ENCODE results near the gene PCDHGB2.
"Not testable (repeated sequence)": the region's sequence is repeated elsewhere in the genome, so short reads cannot be mapped to it uniquely, and the experiment has no call there.

PCDHGB2 gene

DNA sequence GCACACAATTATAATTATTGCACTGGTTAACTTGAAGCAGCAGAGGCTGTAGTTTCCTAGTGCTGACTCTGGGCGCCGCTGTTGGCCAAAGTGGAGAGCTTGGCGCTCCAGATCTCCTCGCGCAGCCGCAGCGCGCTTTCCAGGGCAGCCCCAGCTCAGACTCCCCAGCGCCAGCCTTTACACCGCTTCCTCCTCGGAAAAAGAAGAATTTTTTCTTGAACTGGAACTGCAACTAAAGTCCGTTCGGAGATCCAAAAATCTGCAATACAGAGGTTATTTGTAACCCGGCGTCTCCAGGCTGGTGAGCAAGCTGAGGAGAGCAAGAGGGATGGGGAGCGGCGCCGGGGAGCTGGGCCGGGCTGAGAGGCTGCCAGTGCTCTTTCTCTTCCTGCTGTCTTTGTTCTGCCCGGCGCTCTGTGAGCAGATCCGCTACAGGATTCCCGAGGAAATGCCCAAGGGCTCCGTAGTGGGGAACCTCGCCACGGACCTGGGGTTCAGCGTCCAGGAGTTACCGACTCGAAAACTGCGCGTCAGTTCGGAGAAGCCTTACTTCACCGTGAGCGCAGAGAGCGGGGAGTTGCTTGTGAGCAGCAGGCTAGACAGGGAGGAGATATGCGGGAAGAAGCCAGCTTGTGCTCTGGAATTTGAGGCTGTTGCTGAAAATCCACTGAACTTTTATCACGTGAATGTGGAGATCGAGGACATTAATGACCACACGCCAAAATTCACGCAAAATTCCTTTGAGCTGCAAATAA, 27.9 kb downstream of the PCDHGB2 start, which contains the start of gene PCDHGB4:
PCDHGB4 (plus strand) TSS at position 142 of the 755 bp plus-strand sequence; CDS start at position 329, 187 bp downstream.
- DNase-seq: not testable (repeated sequence)

DNA sequence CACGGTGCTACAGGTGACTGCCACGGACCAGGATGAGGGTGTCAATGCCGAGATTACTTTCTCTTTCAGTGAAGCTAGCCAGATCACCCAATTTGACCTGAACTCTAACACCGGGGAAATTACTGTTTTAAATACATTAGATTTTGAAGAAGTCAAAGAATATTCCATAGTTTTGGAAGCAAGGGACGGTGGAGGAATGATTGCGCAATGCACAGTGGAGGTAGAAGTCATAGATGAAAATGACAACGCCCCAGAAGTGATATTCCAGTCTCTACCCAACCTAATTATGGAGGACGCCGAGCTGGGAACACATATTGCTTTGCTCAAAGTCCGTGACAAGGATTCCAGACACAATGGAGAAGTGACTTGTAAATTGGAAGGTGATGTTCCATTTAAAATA, 28.9 kb downstream of the PCDHGB2 start:
- no peak for DNase-seq

DNA sequence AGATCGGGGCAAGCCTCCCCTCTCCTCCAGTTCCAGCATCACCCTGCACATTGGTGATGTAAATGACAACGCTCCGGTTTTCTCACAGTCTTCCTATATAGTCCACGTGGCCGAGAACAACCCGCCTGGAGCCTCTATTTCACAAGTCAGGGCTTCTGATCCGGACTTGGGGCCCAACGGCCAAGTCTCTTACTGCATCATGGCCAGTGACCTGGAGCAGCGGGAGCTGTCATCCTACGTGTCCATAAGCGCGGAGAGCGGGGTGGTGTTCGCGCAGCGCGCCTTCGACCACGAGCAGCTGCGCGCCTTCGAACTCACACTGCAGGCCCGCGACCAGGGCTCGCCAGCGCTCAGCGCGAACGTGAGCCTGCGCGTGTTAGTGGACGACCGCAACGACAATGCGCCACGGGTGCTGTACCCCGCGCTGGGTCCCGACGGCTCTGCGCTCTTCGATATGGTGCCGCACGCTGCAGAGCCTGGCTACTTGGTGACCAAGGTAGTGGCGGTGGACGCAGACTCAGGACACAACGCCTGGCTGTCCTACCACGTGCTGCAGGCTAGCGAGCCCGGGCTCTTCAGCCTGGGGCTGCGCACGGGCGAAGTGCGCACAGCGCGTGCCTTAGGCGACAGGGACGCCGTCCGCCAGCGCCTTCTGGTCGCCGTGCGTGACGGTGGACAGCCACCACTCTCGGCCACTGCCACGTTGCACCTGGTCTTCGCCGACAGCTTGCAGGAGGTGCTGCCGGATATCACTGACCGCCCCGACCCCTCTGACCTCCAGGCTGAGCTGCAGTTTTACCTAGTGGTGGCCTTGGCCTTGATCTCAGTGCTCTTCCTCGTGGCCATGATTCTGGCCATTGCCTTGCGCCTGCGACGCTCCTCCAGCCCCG, 29.6 kb downstream of the PCDHGB2 start:
- DNase-seq: no peak

DNA sequence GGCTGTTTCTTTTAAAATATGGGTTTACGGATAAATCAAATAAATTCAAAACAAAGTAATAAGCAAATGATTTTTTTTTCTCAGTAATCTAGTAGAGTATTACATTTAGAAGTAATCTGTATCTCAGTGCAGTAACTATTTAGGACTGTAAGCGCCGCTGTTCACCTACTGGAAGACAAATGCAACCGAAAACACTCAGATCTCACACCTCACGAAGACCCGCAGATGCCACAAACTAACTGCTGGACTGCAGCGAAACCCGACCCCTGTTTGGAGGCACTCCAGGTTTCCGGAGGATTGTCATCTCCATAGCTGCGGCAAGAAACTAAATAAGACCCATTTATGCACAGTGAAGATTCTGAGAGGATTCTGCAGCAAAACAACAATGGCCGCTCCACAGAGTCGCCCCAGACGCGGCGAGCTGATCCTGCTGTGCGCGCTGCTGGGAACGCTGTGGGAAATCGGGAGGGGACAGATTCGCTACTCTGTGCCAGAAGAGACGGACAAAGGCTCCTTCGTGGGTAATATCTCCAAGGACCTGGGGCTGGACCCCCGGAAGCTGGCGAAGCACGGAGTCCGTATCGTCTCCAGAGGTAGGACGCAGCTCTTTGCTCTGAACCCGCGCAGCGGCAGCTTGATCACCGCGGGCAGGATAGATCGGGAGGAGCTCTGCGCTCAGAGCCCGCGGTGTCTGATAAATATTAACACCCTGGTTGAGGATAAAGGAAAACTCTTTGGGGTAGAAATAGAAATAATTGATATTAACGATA, 32.8 kb downstream of the PCDHGB2 start, which contains the start of gene PCDHGA8:
PCDHGA8 (plus strand) TSS at position 205 of the 770 bp plus-strand sequence; CDS start at position 386, 181 bp downstream.
- DNase-seq: no peak

DNA sequence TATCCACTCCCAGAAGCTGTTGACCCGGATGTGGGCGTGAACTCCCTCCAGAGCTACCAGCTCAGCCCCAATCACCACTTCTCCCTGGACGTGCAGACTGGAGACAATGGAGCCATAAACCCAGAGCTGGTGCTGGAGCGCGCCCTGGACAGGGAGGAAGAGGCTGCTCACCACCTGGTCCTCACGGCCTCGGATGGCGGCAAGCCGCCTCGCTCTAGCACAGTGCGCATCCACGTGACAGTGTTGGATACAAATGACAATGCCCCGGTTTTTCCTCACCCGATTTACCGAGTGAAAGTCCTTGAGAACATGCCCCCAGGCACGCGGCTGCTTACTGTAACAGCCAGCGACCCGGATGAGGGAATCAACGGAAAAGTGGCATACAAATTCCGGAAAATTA, 33.5 kb downstream of the PCDHGB2 start:
- DNase-seq: no peak

DNA sequence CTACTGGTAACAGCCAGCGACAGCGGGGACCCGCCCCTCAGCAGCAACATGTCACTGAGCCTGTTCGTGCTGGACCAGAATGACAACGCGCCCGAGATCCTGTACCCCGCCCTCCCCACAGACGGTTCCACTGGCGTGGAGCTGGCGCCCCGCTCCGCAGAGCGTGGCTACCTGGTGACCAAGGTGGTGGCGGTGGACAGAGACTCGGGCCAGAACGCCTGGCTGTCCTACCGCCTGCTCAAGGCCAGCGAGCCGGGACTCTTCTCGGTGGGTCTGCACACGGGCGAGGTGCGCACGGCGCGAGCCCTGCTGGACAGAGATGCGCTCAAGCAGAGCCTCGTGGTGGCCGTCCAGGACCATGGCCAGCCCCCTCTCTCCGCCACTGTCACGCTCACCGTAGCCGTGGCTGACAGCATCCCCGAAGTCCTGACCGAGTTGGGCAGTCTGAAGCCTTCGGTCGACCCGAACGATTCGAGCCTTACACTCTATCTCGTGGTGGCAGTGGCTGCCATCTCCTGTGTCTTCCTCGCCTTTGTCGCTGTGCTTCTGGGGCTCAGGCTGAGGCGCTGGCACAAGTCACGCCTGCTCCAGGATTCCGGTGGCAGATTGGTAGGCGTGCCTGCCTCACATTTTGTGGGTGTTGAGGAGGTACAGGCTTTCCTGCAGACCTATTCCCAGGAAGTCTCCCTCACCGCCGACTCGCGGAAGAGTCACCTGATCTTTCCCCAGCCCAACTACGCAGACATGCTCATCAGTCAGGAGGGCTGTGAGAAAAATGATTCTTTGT, 34.8 kb downstream of the PCDHGB2 start:
- not testable (repeated sequence) for DNase-seq

DNA sequence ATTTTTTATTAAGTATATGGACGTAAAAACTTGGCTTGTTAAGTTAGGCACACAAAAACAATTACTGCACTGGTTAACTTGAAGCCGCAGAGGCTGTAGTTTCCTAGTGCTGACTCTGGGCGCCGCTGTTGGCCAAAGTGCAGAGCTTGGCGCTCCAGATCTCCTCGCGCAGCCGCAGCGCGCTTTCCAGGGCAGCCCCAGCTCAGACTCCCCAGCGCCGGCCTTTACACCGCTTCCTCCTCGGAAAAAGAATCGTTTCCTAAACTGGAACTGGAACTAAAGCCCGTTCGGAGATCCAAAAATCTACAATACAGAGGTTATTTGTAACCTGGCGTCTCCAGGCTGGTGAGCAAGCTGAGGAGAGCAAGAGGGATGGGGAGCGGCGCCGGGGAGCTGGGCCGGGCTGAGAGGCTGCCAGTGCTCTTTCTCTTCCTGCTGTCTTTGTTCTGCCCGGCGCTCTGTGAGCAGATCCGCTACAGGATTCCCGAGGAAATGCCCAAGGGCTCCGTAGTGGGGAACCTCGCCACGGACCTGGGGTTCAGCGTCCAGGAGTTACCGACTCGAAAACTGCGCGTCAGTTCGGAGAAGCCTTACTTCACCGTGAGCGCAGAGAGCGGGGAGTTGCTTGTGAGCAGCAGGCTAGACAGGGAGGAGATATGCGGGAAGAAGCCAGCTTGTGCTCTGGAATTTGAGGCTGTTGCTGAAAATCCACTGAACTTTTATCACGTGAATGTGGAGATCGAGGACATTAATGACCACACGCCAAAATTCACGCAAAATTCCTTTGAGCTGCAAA, 38.2 kb downstream of the PCDHGB2 start, which contains the start of gene PCDHGB5:
PCDHGB5 (plus strand) TSS at position 192 of the 796 bp plus-strand sequence; CDS start at position 373, 181 bp downstream.
- not testable (repeated sequence) for DNase-seq

DNA sequence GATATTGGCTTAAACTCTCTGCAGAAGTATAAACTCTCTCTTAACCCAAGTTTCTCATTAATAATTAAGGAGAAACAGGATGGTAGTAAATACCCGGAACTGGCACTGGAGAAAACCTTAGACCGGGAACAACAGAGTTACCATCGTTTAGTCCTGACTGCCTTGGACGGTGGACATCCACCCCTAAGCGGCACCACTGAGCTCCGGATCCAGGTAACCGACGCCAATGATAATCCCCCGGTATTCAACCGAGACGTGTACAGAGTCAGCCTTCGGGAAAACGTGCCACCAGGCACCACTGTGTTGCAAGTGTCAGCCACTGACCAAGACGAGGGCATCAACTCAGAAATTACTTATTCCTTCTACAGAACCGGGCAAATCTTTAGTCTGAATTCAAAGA, 38.8 kb downstream of the PCDHGB2 start:
- DNase-seq: no peak

DNA sequence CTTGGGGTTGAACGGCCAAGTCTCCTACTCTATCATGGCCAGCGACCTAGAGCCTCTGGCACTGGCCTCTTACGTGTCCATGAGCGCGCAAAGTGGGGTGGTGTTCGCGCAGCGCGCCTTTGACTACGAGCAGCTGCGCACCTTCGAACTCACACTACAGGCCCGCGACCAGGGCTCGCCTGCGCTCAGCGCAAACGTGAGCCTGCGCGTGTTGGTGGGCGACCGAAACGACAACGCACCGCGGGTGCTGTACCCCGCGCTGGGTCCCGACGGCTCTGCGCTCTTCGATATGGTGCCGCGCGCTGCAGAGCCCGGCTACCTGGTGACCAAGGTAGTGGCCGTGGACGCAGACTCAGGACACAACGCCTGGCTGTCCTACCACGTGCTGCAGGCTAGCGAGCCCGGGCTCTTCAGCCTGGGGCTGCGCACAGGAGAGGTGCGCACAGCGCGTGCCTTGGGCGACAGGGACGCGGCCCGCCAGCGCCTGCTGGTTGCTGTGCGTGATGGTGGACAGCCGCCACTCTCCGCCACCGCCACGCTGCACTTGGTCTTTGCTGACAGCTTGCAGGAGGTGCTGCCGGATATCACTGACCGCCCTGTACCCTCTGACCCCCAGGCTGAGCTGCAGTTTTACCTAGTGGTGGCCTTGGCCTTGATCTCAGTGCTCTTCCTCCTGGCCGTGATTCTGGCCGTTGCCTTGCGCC, 39.9 kb downstream of the PCDHGB2 start:
- no peak for DNase-seq

DNA sequence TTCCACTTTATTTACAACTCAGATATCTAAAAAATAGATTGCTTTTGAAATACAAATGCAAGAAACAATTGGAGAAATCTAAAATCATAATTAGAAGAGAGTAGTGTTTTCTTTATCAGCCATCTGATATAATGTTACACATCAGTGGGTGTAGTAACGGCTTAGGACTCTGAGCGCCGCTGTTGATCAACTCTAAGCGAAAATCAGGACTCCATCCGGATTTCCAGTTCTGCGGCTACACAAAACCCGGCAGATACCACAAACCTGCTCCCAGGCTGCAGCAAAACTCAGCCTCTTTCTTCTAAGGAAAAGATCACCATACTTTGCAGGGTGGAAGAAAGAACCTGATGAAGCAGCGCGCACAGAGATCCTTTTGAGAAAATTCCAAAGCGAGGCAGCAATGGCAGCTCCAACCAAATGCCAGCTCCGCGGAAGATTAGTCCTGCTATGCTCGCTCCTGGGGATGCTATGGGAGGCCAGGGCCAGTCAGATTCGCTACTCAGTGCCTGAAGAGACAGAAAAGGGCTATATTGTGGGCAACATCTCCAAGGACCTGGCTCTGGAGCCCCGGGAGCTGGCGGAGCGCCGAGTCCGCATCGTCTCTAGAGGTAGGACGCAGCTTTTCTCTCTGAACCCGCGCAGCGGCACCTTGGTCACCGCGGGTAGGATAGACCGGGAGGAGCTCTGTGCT, 42.9 kb downstream of the PCDHGB2 start, which contains the start of gene PCDHGA9:
PCDHGA9 (plus strand) TSS at position 226 of the 691 bp plus-strand sequence; CDS start at position 401, 175 bp downstream.
- DNase-seq: no peak

DNA sequence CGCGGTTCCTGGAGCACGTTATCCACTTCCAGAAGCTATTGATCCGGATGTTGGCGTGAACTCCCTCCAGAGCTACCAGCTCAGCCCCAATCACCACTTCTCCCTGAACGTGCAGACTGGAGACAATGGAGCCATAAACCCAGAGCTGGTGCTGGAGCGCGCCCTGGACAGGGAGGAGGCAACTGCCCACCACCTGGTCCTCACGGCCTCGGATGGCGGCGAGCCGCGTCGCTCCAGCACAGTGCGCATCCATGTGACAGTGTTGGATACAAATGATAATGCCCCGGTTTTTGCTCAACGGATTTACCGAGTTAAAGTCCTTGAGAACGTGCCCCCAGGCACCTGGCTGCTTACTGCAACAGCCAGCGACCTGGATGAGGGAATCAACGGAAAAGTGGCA, 43.6 kb downstream of the PCDHGB2 start:
- DNase-seq: no peak

DNA sequence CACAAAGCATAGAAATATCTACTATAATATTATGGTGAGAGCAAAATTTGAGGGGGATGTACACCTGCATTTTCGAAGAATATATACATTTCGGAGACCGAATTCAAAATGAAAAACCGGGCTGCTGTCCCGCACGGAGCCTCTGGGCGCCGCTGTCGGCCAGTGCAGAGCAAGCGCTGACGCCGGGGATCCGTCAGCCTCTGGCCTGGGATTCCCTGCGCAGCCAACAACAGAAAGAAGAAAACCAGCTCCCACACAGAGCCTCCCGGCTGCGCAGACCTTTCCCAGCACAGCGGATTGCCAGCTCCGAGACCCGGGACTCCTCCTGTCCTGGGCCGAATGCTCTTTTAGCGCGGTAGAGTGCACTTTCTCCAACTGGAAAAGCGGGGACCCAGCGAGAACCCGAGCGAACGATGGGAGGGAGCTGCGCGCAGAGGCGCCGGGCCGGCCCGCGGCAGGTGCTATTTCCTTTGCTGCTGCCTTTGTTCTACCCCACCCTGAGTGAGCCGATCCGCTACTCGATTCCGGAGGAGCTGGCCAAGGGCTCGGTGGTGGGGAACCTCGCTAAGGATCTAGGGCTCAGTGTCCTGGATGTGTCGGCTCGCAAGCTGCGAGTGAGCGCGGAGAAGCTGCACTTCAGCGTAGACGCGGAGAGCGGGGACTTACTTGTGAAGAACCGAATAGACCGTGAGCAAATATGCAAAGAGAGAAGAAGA, 48.2 kb downstream of the PCDHGB2 start, which contains the start of gene PCDHGB6:
PCDHGB6 (plus strand) TSS at position 232 of the 716 bp plus-strand sequence; CDS start at position 414, 182 bp downstream.
- DNase-seq: not testable (repeated sequence)

DNA sequence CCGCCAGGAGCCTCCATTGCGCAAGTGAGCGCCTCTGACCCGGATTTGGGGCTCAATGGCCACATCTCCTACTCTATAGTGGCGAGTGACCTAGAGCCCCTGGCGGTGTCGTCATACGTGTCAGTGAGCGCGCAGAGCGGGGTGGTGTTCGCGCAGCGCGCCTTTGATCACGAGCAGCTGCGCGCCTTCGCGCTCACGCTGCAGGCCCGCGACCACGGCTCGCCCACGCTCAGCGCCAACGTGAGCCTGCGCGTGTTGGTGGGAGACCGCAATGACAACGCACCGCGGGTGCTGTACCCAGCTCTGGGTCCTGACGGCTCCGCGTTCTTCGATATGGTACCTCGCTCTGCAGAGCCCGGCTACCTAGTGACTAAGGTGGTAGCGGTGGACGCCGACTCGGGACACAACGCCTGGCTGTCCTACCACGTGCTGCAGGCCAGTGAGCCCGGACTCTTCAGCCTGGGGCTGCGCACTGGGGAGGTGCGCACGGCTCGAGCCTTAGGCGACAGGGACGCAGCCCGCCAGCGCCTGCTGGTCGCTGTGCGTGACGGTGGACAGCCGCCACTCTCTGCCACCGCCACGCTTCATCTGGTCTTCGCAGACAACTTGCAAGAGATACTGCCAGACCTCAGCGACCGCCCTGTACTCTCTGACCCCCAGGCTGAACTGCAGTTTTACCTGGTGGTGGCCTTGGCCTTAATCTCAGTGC, 50.0 kb downstream of the PCDHGB2 start:
- no peak for DNase-seq

DNA sequence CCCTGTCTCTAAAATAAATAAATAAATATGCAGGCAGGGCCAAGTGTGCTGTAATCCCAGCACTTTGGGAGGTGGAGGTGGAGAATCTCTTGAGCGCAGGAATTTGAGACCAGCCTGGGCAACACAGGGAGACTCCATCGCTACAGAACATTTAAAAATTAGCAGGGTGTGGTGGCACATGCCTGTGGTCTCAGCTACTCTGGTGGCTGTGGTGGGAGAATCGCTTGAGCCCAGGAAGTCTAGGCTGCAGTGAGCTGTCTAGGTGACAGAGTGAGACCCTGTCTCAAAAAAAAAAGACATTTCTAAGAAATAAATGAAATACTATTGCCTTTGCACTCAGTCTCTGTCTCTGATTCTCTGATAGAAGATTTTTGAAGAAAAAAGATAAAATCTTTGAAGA, 51.8 kb downstream of the PCDHGB2 start:
- no peak for DNase-seq

Data from NCI-H446 treated with DMSO at 0.1 percent for 48 hours (cell line).